ENCODE measurements around the gene RBM39. TPM values are rescaled to one million over a fixed set of nuclear protein-coding genes. Genes with fewer than 3 reads are reported as not detected.

The RBM39 gene
- total and polyA plus RNA-seq, 2 of the 13 experiments (the other 11 are each of a cell fraction or from before 2014, with no cell fraction given) = 788 to 920 TPM

DNA sequence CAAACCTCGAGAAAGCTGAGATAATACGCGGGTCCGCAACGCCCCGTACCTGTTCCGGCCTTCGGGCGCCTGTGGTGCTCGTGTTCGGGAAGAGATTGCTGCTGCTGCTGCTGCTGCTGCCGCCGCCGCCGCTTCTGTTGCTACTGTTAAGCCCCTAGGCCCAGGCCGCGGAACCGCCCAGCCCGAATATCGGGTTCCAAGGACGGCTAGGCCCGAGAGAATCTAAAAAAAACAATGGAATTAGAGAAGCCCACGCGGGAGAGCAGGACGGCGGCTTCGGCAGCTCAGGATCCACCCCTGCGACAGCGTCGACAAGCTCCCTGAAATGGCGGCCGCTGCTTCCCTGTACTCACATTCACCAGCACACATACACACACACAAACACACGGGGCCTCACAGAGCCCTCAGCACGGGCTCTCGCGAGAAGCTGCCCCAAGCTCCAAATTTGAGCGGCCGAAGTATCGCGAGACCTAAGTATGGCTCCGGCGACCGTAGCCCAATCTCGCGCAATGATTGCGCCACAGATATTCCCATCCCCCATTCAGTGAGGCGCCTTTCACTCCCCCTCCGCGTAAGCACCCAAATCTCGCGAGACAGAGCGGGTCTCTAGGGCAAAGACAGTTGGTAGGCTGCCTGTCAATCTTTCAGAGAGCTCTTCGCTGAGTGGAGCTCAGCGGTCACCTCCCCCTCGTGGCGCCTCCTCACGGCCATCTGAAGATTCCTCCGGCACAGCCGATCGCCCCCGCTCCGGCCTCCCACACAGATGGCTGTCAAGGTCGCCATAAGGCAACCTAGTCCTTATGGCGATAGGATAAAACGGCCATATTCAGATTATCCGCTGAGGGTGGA is at the start of gene RBM39 (continued):
- TF ChIP-seq ZNF430 (CRISPR knock-in tag; IDR thresholded peaks at IDR 0.05) (peak; percentile 50; the same call in 1 of the 2 replicates), ZNF558 (CRISPR knock-in tag; IDR thresholded peaks at IDR 0.05; ENCODE audit: borderline replicate concordance) (peak; percentile 99), ZBTB39 (CRISPR knock-in tag; IDR thresholded peaks at IDR 0.05) (peak; percentile 91), MAZ (IDR thresholded peaks at IDR 0.05; ENCODE audit: borderline replicate concordance, low read depth, low read length) (peak; percentile 100), MAZ (CRISPR knock-in tag; IDR thresholded peaks at IDR 0.05; ENCODE audit: low read depth) (peak; percentile 99), JUND (CRISPR knock-in tag; IDR thresholded peaks at IDR 0.05) (peak; percentile 73), ZNF234 (CRISPR knock-in tag; conservative IDR thresholded peaks at IDR 0.05) (peak; percentile 98), YEATS4 (CRISPR knock-in tag; IDR thresholded peaks at IDR 0.05; ENCODE audit: borderline replicate concordance) (peak; percentile 100), DNMT1 (CRISPR knock-in tag; IDR thresholded peaks at IDR 0.05) (no peak), RCOR2 (CRISPR knock-in tag; IDR thresholded peaks at IDR 0.05) (peak; percentile 34; the same call in 1 of the 2 replicates), TSC22D2 (CRISPR knock-in tag; IDR thresholded peaks at IDR 0.05; ENCODE audit: borderline replicate concordance) (peak; percentile 88), HNF4G (IDR thresholded peaks at IDR 0.05; ENCODE audit: borderline replicate concordance, low read depth, low read length) (peak; percentile 76; the same call in 1 of the 2 replicates), HNF4G (CRISPR knock-in tag; IDR thresholded peaks at IDR 0.05; ENCODE audit: borderline replicate concordance, low read depth) (peak; percentile 68; the same call in 1 of the 2 replicates), HOXA7 (CRISPR knock-in tag; IDR thresholded peaks at IDR 0.05) (peak; percentile 38; the same call in 1 of the 2 replicates), ZNF331 (CRISPR knock-in tag; IDR thresholded peaks at IDR 0.05) (peak; percentile 97), ZSCAN21 (CRISPR knock-in tag; IDR thresholded peaks at IDR 0.05; ENCODE audit: borderline replicate concordance) (peak; percentile 94), TCF7 (IDR thresholded peaks at IDR 0.05; ENCODE audit: low read depth) (0 out of 2 replicates have a peak, but pooled peaks have one; percentile 24), KAT8 (CRISPR knock-in tag; IDR thresholded peaks at IDR 0.05) (peak; percentile 98), PHF20 (CRISPR knock-in tag; IDR thresholded peaks at IDR 0.05) (peak; percentile 89), GFI1 (CRISPR knock-in tag; IDR thresholded peaks at IDR 0.05; ENCODE audit: borderline replicate concordance) (peak; percentile 92), ZNF121 (CRISPR knock-in tag; IDR thresholded peaks at IDR 0.05) (peak; percentile 69; the same call in 1 of the 2 replicates), SALL2 (CRISPR knock-in tag; IDR thresholded peaks at IDR 0.05) (peak; percentile 99), MIER2 (CRISPR knock-in tag; IDR thresholded peaks at IDR 0.05) (peak; percentile 77), TARDBP (CRISPR knock-in tag; IDR thresholded peaks at IDR 0.05) (peak; percentile 100), ZNF615 (CRISPR knock-in tag; IDR thresholded peaks at IDR 0.05; ENCODE audit: borderline replicate concordance) (peak; percentile 97; the same call in 1 of the 2 replicates), PHB2 (IDR thresholded peaks at IDR 0.05; ENCODE audit: partially characterized antibody) (no peak), ZNF879 (CRISPR knock-in tag; IDR thresholded peaks at IDR 0.05) (peak; percentile 86; the same call in 1 of the 2 replicates)
